C4-2B (cell line): ENCODE results near the gene HCRTR2.
"Not testable (repeated sequence)": the region's sequence is repeated elsewhere in the genome, so short reads cannot be mapped to it uniquely, and the experiment has no call there.

Experiments used
- H3K27ac ChIP-seq: fragments of 450-650 bp; 2 replicates; pipeline ENCODE4 v1.5.1; 2017
- ZFX ChIP-seq: fragments of 450-650 bp; IDR thresholded peaks from 2 replicates; pipeline ENCODE4 v1.6.1; 2017
- TF ChIP-seq, protein P1 (sequence below): fragments of 450-650 bp; conservative IDR thresholded peaks from 2 replicates; pipeline ENCODE4 v1.5.1; 2017; ENCODE audit warnings: mild to moderate bottlenecking

HCRTR2 gene

DNA sequence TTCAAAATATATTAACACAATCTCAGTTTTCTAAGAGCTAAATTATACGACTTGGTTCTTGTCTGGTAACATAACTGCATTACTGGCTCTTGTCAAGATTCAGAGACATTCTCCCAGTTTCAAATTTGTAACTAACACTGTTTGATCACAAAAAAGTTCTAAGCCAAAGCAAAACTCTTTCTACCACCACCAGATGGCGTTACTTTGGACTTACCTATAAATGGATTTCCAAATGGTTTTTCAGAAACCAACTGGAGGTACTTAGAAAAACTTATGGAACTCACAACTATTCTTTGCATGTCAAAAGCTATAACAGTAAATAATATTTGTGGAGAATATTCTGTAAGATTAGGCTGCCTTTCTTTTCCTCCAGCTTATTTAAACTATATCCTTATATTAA is 118.8 kb downstream of the HCRTR2 start:
- H3K27ac ChIP-seq, result no peak overlapping the region
- TF ChIP-seq ZFX, result no peak
- TF ChIP-seq, protein P1, sequence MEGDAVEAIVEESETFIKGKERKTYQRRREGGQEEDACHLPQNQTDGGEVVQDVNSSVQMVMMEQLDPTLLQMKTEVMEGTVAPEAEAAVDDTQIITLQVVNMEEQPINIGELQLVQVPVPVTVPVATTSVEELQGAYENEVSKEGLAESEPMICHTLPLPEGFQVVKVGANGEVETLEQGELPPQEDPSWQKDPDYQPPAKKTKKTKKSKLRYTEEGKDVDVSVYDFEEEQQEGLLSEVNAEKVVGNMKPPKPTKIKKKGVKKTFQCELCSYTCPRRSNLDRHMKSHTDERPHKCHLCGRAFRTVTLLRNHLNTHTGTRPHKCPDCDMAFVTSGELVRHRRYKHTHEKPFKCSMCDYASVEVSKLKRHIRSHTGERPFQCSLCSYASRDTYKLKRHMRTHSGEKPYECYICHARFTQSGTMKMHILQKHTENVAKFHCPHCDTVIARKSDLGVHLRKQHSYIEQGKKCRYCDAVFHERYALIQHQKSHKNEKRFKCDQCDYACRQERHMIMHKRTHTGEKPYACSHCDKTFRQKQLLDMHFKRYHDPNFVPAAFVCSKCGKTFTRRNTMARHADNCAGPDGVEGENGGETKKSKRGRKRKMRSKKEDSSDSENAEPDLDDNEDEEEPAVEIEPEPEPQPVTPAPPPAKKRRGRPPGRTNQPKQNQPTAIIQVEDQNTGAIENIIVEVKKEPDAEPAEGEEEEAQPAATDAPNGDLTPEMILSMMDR, result peak; percentile 68

DNA sequence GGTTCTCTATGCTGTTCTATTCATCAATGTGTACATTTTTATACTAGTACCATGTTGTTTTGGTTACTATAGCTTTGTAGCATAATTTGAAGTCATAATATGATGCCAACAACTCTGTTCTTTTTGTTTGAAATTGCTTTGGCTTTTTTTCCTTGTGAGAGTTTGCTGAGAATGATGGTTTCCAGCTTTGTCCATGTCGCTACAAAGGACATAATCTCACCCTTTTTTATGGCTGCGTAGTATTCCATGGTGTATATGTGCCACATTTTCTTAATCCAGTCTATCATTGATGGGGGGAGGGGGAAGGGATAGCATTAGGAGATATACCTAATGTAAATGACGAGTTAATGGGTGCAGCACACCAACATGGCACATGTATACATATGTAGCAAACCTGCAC is 122.9 kb downstream of the HCRTR2 start:
- not testable (repeated sequence) for H3K27ac ChIP-seq

DNA sequence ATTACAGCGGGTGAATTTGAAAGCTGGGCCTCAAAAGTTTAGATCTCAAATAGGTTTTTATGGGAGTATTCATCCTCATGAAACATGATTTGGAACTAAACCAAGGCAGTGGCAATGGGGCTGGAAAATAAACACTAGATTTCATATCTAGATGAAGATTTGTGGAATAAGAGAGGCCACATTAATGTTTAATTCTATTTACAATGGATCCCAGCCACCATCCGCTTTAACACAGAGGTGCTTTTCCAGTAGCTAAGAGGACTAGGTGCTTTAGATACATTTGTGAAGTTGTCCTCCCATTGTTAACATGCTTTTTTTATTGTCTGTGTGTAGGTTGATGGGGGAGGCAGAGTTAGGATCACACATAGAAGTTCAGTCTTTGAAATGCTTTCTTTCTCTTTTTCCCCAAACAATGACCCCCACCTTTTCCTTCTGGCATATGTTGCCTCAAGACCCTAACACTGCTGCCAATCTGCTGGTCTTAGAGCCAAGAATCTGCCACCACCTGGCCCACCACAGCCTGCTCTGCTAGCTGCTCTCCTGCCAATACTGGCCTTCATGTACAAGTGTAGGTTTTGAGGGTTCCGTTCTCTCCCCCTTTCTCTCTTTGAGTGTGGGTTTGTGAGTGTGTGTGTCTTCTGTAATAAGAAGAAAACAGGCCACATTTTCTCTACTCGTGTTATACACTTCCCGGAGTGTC is 125.1 kb downstream of the HCRTR2 start:
- H3K27ac ChIP-seq, result no peak overlapping the region
- TF ChIP-seq, protein P1, result no peak
- TF ChIP-seq ZFX, result no peak

DNA sequence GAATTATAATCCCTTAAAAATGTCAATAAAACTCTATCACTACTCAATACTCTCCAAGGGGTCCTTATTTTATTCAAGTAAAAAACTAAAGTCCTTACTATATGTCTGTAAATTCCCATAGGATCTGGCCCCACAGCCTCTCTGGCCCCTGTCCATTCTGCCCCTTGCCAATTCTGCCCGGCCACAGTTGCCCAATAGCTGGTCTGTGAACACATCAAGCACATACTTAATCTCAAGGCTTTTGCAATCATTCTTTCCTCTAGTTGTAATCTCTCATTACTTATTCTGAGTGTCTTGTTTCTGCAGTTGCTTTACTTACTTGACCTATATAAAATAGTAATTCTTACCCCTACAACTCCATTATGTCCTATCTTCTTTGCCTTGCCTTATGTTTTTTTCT is 130.4 kb downstream of the HCRTR2 start:
- TF ChIP-seq, protein P1, result no peak
- TF ChIP-seq ZFX, result no peak
- H3K27ac ChIP-seq, result no peak overlapping the region

DNA sequence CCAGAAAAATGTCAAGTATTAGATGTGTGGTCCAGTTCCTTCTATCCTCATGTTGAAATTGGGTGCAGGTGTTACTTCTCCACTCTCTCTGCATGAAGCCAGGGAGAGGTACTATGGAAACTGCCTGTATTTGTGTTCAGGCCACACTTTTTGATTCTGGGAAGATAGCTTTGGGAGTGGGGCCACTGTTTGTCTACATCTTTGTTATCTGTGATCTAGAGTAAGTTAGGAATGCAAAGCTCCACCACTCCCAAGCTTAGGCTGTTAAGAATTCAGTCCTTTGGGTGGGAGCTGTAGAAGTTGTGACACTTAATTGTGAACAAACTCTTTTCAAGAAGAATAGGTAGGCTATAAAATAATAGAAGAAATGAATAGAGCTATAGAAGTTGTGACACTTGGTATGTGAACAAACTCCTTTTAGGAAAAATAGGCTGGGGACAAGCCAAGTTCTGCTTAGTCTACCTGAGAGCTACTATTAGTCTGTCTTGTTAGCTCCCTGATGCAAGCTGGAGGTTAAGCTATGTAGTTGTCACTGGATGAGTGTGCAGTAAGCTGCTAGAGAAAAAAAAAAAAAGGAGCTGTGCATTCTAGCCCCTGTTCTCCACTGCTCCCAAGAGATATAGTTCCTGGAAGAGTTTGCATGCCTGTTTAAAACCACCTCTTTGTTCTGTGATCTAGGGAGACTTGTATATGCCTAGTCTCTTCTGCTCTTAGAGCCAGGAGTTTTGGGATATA is 145.8 kb downstream of the HCRTR2 start:
- TF ChIP-seq, protein P1, result no peak
- no peak for TF ChIP-seq ZFX
- H3K27ac ChIP-seq, result no peak overlapping the region

DNA sequence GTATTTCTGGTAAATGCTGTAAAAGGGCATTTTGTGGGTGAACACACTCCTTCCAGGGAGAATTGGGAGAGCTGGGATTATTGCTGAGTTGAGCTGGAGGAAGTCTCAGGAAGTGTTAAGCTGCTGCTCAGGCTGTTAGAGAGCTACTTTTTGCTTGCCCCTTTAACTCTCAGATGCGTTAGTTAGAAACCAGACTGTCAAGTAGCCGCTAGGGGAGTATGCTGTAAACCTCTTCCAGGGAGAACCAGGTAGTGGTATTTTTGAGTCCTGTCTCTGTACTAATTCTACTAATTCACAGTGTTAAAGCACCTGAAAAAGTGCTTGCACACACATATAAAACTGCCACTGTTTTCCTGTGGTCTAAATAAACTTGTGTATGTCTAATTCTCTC is 146.4 kb downstream of the HCRTR2 start:
- no peak overlapping the region for H3K27ac ChIP-seq
- TF ChIP-seq, protein P1, result no peak

DNA sequence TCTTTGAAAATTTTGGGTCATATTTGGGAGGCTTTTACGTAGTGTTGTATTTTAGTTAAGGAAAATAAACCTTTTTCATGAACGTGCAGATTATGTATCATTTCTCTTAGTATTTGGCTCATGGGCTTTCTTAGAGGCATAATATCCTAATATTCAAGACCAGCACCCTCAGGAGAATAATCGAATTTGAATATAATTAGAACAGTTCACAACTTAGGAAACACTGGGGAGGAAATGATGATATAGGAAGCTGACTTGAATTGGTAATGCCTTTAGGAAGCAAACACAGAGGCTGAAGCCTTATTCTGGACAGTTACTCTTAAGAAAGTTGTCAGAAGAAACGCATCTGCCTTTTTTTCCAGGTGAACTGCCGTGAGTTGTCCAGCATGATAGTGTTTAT is 152.9 kb downstream of the HCRTR2 start, which contains the start of gene GFRAL:
Gene GFRAL (plus strand): TSS at position 301 of the 400 bp plus-strand sequence. CDS start 86 bp downstream, at position 387.
- TF ChIP-seq ZFX, result no peak
- TF ChIP-seq, protein P1, result no peak
- no peak within 1 kb of the TSS for H3K27ac ChIP-seq
